ENCODE results near the gene RNF114.

DNA sequence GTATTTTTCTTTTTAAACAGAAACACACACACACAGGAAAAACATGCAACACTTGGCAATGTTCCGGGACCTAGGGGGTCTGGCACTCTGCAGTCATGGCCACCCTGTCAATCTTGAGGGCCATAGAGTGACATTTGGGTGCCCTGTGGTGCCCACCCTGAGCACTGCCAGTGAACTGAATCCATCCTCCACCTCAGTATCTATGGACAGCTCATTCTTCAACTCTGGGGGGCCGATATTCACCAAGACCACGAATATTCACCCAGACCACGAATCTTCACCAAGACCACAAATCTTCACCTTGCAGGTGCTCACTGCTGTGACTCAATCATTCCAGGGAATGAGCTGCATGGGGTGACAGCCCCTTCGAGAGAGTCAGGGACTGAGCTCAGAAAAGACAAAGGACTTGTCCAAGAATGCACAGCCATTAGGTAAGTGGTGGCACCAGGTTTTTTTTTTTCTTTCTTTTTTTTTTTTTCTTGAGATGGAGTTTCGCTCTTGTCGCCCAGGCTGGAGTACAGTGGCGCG, 65.7 kb downstream of the RNF114 start:
- TF ChIP-seq, protein P1, sequence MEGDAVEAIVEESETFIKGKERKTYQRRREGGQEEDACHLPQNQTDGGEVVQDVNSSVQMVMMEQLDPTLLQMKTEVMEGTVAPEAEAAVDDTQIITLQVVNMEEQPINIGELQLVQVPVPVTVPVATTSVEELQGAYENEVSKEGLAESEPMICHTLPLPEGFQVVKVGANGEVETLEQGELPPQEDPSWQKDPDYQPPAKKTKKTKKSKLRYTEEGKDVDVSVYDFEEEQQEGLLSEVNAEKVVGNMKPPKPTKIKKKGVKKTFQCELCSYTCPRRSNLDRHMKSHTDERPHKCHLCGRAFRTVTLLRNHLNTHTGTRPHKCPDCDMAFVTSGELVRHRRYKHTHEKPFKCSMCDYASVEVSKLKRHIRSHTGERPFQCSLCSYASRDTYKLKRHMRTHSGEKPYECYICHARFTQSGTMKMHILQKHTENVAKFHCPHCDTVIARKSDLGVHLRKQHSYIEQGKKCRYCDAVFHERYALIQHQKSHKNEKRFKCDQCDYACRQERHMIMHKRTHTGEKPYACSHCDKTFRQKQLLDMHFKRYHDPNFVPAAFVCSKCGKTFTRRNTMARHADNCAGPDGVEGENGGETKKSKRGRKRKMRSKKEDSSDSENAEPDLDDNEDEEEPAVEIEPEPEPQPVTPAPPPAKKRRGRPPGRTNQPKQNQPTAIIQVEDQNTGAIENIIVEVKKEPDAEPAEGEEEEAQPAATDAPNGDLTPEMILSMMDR (IDR thresholded peaks at IDR 0.05) = no peak
- no peak for TF ChIP-seq POLR2A (IDR thresholded peaks at IDR 0.05; ENCODE audit: low read depth)
- TF ChIP-seq EP300 (IDR thresholded peaks at IDR 0.05) = no peak
